ENCODE measurements around the gene PGGHG.

PGGHG gene

GRCh38 chr11:288478-289397 lies at the start of gene PGGHG:
PGGHG (plus strand) TSS chr11:289126; CDS start chr11:289817, 691 bp downstream.
- DNase-seq (ENCODE audit: low spot score) = no peak

- no peak for DNase-seq (ENCODE audit: low spot score)
Measured at GRCh38 chr11:240315-240714, 48.6 kb upstream of the PGGHG start.

DNA sequence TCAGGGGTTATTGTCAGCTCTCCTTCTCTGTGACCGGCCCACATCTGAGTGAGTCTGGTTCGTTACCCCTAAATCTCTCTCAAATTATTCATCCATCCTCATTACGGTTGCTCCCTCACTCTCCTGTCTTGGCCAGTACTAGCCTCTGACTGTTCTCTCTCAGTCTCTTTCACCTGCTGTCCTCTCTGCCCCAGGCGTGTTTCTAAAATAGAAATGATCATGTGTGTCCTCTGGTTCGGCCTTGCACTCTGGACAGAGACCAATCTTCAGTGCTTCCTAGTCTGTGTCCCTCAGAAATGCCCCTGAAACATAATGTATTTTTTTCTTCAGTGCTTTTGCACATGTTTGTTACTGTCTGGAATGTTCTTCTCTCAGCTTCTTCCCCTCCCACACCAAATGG lies 47.3 kb upstream of the PGGHG start:
- DNase-seq (ENCODE audit: low spot score) = no peak

GRCh38 chr11:244376-244775 lies 44.5 kb upstream of the PGGHG start:
- no peak for DNase-seq (ENCODE audit: low spot score)

GRCh38 chr11:249062-249461 lies 39.9 kb upstream of the PGGHG start:
- DNase-seq (ENCODE audit: low spot score) = no peak

DNA sequence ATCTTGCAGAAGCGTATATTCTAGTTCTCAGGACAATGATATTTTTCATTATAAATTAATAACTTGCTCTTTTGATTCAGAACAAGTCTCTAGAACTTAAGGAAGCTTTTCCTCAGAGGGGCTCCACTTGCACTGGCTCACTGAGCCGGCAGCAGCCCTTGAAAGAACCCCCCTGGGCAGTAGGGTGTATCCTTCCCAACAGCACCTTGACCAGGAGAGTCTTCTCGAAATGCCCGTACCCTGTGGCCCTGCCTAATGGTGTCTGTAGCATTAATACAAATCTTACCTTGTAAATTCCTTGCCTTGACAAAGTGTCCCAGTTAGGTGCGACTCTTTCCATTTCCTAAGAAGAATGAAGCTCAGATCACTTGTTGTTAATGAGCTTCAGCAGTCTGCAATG lies 38.7 kb upstream of the PGGHG start:
- no peak for DNase-seq (ENCODE audit: low spot score)

DNA sequence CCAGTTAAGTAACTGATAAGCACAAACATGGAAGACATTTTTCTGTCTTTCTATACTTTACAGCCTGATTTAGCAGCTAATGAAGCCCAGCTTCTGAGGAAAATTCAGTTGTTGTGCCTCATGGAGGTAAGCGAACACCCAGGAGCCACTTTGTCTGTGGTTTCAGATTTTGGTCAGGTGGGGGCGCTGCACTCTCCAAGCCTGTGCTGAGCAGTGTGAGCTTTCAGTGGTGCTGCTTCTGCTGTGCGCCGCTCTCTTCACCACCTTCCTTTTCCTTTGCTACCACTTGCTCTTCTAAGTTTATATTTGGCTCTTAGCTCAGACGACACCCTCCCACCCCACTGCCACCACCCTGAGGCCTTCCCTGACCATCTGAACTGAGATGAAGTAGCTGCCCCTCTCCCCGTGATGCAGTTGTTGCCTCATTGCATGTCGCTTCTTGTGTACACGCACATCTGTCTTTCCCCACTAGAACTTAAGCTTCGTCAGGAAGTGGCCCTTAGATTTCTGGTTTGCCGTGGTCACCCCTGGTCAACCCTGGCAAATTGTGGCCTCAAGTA lies 38.1 kb upstream of the PGGHG start:
- peak; percentile 54 for DNase-seq (ENCODE audit: low spot score)

DNA sequence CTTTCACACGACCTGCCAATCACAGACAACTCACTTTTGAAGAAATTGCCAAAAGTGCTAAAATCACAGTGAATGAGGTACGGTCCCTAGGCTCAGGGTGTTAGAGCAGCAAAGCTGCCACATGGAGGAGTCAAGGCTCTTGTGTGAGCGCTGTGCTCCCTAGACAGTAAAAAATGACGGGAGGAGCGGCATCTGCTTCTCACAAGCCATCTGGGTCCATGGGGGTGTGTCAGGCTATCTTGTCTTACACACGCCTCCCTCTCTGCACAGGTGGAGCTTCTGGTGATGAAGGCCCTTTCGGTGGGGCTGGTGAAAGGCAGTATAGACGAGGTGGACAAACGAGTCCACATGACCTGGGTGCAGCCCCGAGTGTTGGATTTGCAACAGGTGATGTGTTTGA lies 37.4 kb upstream of the PGGHG start:
- DNase-seq (ENCODE audit: low spot score) = no peak

DNA sequence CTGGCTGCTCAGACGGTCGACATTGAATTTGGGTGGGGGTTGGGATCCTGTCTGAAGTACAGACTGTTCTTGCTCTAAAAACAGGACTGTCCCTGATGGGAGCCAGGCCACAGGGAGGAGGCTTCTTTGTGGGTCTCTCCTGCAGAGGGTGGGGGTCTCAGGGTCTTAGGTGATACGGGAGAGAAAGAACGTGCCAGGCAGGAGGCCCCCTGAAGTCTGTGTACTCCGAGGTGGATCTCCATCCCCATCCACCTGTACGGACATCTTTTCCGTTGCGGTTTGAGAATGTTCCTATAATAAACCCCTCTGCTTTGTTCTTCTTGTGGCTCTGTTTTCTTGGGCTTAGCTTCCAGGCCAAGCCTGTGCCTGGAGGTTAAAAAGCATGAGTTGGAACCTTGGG lies 36.3 kb upstream of the PGGHG start:
- no peak for DNase-seq (ENCODE audit: low spot score)

DNA sequence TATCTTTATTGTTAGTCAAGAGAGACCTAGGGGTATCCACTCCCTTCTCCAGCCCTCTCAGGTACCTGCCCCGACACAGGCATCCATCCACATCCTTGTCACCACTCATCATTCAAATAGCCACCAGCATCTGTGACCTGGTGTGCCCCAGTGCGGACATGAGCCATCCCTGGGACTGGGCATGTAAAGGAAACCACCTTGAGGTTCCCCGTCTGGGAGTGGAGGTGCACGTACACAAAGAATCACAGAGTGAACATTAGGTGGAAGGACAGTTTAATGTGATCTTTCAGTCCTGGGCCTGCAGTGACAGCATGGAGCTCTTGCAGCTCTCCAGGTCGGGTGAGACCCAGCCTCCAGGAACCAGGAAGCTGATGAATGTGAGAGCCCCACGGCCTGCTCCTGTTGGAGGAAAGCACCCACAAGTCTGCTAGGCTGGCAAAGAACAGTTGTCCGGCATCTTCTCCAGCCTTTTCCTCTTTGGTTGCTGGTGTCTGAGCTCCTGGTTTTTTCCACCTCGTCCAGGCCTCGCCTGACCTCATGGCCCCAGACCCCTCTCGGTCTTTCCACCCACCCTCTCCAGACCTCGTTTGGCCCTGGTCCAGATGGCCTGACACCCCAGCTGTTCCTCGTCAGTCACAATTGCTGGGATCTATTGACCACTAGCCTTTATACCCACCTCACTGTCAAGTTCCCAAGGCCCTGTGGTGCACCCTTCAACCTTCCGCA lies 35.6 kb upstream of the PGGHG start:
- DNase-seq (ENCODE audit: low spot score) = no peak

GRCh38 chr11:253886-254270 lies 35.0 kb upstream of the PGGHG start:
- no peak for DNase-seq (ENCODE audit: low spot score)

GRCh38 chr11:255176-255575 lies 33.8 kb upstream of the PGGHG start:
- no peak for DNase-seq (ENCODE audit: low spot score)

GRCh38 chr11:255816-256215 lies 33.1 kb upstream of the PGGHG start:
- DNase-seq (ENCODE audit: low spot score) = no peak

- DNase-seq (ENCODE audit: low spot score) = no peak
Measured at GRCh38 chr11:256952-257737, 31.8 kb upstream of the PGGHG start.

DNA sequence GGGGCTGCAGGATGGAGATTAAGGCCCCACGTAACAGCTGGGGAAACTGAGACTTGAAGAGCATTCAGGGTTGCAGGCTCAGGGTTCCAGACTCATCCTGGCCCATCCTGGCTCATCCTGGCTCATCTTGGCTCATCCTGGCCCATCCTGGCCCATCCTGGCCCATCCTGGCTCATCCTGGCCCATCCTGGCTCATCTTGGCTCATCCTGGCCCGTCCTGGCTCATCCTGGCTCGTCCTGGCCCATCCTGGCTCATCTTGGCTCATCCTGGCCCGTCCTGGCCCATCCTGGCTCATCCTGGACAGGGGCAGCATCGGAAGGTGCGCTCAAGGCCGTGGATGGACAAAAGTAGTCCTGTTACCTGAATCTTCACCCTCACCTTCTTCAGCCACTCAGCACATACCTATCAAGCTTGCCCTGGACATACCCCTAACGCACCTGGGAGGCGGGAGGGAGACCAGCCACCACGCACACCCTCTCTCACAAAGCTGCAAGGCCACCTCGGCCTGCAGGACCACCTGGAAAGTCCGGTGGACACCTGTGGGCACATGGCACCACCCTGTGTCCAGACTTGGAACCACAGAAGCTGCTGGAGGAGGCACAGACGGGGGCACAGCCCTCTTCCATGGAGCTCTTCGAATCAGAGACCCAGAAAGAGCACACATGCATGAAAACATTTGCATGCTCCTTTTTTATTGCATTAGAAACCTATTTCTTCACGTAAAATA lies 31.0 kb upstream of the PGGHG start:
- DNase-seq (ENCODE audit: low spot score) = peak; percentile 22

DNA sequence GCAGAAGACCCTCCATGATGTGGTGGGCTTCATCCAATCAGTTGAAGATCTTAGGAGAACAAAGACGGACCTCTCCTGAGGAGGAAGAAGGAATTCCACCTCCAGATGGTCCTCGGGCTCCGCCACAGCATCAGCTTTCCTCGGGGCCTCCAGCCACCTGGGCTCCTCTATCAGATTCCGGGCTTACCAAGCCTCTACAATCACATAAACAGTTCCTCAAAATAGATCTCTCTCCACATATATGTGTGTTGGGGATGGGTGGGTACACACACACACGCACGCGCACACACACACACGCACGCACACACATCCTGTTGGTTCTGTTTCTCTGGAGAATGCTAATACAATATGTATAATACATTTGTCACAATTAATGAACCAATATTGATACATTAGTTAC lies 29.5 kb upstream of the PGGHG start:
- no peak for DNase-seq (ENCODE audit: low spot score)

GRCh38 chr11:261624-262023 lies 27.3 kb upstream of the PGGHG start:
- no peak for DNase-seq (ENCODE audit: low spot score)

DNA sequence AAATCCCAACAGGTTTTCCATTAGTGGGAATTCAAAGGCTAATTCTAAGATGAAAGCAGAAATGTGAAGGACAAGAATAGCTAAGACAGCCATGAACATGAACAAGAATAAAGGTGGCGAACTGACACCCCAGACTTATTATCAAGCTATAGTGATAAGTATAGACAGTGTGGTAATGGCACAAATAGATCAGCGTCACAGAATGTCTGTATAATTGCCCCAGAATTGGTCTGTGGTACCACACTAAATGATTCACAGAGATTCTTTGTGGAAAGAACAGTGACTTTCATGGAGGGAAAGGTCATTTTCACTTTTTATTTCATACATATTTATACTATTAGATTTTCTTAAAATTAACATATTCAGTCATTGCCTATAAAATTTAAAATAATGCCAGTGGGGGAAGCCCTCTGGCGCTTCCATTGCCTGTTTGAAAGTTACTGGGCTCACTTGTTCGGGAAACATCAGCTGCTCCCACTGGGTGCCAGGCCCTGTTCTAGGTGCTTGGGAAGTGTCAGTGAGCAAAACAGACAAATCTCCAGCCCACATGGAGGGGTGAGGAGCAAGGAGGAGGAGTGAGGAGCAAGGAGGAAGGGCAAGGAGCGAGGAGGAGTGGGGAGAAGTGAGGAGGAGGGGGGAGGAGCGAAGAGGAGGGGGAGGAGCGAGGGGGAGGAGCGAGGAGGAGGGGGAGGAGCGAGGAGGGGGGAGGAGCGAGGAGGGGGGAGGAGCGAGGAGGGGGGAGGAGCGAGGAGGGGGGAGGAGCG lies 22.1 kb upstream of the PGGHG start:
- DNase-seq (ENCODE audit: low spot score) = peak; percentile 46

- peak; percentile 68 for DNase-seq (ENCODE audit: low spot score)
Measured at GRCh38 chr11:267491-267994, 21.4 kb upstream of the PGGHG start.

- peak; percentile 80 for DNase-seq (ENCODE audit: low spot score)
Measured at GRCh38 chr11:268716-269145, 20.2 kb upstream of the PGGHG start.

All from hematopoietic multipotent progenitor cell treated with erythropoietin and hydrocortisone succinate and interleukin-3 and kit ligand, for 17 days (in vitro differentiated cells).